H1 (cell line): ENCODE data around the gene PRELID2. TPM values are rescaled to one million over a fixed set of nuclear protein-coding genes. Genes with fewer than 3 reads are reported as not detected.

Source experiments
- CTBP2 ChIP-seq: IDR thresholded peaks from 2 replicates; pipeline ENCODE4 v1.7.0; 2011; ENCODE audit warnings: borderline replicate concordance, mild to moderate bottlenecking, moderate library complexity, mixed read lengths, low read length; ENCODE audit not compliant: insufficient read depth, insufficient read length
- EZH2 ChIP-seq: fragments of 200-600 bp; sonication (generic); IDR thresholded peaks from 2 replicates; pipeline ENCODE4 v1.7.1; 2012; ENCODE audit warnings: low read depth, mild to moderate bottlenecking, moderate library complexity, low read length, inconsistent platforms; ENCODE audit not compliant: severe bottlenecking
- POU5F1 ChIP-seq: IDR thresholded peaks from 2 replicates; pipeline ENCODE4 v1.6.1; 2011; ENCODE audit warnings: low read depth, mild to moderate bottlenecking, low read length, moderate library complexity
- SIX5 ChIP-seq: IDR thresholded peaks from 2 replicates; pipeline ENCODE4 v1.6.1; 2011; ENCODE audit warnings: mild to moderate bottlenecking, low read depth, low read length
- SP2 ChIP-seq: IDR thresholded peaks from 2 replicates; pipeline ENCODE4 v1.6.1; 2012; ENCODE audit warnings: mild to moderate bottlenecking, low read length, inconsistent platforms
- polyA plus RNA-seq, 7 experiments: library from polyadenylated mRNA; depleted of rRNA in 3 of 7; stranded (reverse) in 5 of 7; unstranded in 2 of 7; fragments of >200 nt in 5 of 7; fragments of 200-250 nt in 2 of 7; gene quantifications; 1 replicate in 5 of 7; 2 replicates in 1 of 7; 4 replicates in 1 of 7; pipeline versions ENCODE4 v1.2.1 to v1.2.3, GENCODE V29; 2011 to 2013; ENCODE audit warnings: missing spikeins in 2 of 7, mixed read lengths in 2 of 7
- total RNA-seq: library from RNA; stranded (reverse); fragmentation: NEBNext Ultra II Directional; extraction: Animal tissue kit (Norgen Biotek cat#: 25700); gene quantifications from 2 replicates; pipeline ENCODE4 v1.2.1, GENCODE V29; 2021
- TF ChIP-seq, protein P1 (sequence below): fragments of 300-600 bp; sonication (generic); IDR thresholded peaks from 2 replicates; pipeline ENCODE4 v1.7.1; 2012; ENCODE audit warnings: low read length, moderate library complexity, mild to moderate bottlenecking, inconsistent platforms; ENCODE audit not compliant: insufficient replicate concordance
- TF ChIP-seq, protein P2 (sequence below): IDR thresholded peaks from 2 replicates; pipeline ENCODE4 v1.6.1; 2012; ENCODE audit warnings: low read length, inconsistent platforms

Gene PRELID2
- total and polyA plus RNA-seq, 2 of the 8 experiments (the other 6 are each of a cell fraction or from before 2014, with no cell fraction given) = 2.2 to 7.8 TPM

DNA sequence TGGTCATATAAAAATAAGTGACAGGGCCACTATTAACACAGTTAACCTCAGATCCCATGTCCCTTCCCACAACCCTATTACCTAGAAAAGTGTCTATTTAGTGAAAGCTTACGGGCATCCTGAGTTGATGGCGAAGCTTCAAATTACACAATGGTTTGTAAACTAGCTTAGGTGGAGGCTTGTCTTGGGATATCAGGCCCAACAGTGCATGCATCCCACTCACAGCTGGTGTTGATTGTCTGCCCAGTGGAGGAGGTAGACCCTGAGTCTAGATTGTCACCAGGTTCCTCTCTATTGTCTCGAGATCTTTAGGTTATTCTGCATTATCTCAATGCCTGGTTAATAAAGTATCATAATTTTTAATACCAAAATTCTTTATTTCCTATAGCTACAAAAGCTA lies 30.4 kb downstream of the PRELID2 start (continued):
- TF ChIP-seq, protein P1, sequence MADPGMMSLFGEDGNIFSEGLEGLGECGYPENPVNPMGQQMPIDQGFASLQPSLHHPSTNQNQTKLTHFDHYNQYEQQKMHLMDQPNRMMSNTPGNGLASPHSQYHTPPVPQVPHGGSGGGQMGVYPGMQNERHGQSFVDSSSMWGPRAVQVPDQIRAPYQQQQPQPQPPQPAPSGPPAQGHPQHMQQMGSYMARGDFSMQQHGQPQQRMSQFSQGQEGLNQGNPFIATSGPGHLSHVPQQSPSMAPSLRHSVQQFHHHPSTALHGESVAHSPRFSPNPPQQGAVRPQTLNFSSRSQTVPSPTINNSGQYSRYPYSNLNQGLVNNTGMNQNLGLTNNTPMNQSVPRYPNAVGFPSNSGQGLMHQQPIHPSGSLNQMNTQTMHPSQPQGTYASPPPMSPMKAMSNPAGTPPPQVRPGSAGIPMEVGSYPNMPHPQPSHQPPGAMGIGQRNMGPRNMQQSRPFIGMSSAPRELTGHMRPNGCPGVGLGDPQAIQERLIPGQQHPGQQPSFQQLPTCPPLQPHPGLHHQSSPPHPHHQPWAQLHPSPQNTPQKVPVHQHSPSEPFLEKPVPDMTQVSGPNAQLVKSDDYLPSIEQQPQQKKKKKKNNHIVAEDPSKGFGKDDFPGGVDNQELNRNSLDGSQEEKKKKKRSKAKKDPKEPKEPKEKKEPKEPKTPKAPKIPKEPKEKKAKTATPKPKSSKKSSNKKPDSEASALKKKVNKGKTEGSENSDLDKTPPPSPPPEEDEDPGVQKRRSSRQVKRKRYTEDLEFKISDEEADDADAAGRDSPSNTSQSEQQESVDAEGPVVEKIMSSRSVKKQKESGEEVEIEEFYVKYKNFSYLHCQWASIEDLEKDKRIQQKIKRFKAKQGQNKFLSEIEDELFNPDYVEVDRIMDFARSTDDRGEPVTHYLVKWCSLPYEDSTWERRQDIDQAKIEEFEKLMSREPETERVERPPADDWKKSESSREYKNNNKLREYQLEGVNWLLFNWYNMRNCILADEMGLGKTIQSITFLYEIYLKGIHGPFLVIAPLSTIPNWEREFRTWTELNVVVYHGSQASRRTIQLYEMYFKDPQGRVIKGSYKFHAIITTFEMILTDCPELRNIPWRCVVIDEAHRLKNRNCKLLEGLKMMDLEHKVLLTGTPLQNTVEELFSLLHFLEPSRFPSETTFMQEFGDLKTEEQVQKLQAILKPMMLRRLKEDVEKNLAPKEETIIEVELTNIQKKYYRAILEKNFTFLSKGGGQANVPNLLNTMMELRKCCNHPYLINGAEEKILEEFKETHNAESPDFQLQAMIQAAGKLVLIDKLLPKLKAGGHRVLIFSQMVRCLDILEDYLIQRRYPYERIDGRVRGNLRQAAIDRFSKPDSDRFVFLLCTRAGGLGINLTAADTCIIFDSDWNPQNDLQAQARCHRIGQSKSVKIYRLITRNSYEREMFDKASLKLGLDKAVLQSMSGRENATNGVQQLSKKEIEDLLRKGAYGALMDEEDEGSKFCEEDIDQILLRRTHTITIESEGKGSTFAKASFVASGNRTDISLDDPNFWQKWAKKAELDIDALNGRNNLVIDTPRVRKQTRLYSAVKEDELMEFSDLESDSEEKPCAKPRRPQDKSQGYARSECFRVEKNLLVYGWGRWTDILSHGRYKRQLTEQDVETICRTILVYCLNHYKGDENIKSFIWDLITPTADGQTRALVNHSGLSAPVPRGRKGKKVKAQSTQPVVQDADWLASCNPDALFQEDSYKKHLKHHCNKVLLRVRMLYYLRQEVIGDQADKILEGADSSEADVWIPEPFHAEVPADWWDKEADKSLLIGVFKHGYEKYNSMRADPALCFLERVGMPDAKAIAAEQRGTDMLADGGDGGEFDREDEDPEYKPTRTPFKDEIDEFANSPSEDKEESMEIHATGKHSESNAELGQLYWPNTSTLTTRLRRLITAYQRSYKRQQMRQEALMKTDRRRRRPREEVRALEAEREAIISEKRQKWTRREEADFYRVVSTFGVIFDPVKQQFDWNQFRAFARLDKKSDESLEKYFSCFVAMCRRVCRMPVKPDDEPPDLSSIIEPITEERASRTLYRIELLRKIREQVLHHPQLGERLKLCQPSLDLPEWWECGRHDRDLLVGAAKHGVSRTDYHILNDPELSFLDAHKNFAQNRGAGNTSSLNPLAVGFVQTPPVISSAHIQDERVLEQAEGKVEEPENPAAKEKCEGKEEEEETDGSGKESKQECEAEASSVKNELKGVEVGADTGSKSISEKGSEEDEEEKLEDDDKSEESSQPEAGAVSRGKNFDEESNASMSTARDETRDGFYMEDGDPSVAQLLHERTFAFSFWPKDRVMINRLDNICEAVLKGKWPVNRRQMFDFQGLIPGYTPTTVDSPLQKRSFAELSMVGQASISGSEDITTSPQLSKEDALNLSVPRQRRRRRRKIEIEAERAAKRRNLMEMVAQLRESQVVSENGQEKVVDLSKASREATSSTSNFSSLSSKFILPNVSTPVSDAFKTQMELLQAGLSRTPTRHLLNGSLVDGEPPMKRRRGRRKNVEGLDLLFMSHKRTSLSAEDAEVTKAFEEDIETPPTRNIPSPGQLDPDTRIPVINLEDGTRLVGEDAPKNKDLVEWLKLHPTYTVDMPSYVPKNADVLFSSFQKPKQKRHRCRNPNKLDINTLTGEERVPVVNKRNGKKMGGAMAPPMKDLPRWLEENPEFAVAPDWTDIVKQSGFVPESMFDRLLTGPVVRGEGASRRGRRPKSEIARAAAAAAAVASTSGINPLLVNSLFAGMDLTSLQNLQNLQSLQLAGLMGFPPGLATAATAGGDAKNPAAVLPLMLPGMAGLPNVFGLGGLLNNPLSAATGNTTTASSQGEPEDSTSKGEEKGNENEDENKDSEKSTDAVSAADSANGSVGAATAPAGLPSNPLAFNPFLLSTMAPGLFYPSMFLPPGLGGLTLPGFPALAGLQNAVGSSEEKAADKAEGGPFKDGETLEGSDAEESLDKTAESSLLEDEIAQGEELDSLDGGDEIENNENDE = no peak
- TF ChIP-seq SP2 (no peak), POU5F1 (no peak), SIX5 (no peak), EZH2 (no peak), CTBP2 (no peak)
- TF ChIP-seq, protein P2, sequence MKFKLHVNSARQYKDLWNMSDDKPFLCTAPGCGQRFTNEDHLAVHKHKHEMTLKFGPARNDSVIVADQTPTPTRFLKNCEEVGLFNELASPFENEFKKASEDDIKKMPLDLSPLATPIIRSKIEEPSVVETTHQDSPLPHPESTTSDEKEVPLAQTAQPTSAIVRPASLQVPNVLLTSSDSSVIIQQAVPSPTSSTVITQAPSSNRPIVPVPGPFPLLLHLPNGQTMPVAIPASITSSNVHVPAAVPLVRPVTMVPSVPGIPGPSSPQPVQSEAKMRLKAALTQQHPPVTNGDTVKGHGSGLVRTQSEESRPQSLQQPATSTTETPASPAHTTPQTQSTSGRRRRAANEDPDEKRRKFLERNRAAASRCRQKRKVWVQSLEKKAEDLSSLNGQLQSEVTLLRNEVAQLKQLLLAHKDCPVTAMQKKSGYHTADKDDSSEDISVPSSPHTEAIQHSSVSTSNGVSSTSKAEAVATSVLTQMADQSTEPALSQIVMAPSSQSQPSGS = no peak
